VCaP (cell line): Measurements from ENCODE around the gene ZNF662.

ENCODE experiments used
- H3K27ac ChIP-seq: fragments of 450-650 bp; 2 replicates; pipeline ENCODE4 v1.5.1; 2017
- CTCF ChIP-seq: fragments of 450-650 bp; conservative IDR thresholded peaks from 2 replicates; pipeline ENCODE4 v1.5.1; 2017; ENCODE audit warnings: mild to moderate bottlenecking, moderate library complexity

ZNF662 gene

GRCh38 chr3:42906070-42906847 lies at the start of gene ZNF662:
Gene ZNF662 (plus strand): TSS chr3:42906142. CDS start chr3:42908115, 1,973 bp downstream.
- TF ChIP-seq CTCF, result no peak
- peak within 1 kb of the TSS; percentile 46; the same call in 1 of the 2 replicates for H3K27ac ChIP-seq

GRCh38 chr3:42856544-42856943 lies 49.4 kb upstream of the ZNF662 start:
- TF ChIP-seq CTCF, result no peak
- no peak overlapping the region for H3K27ac ChIP-seq

GRCh38 chr3:42864321-42864950 lies 41.5 kb upstream of the ZNF662 start:
- TF ChIP-seq CTCF, result no peak
- H3K27ac ChIP-seq, result no peak overlapping the region

GRCh38 chr3:42865256-42865655 lies 40.7 kb upstream of the ZNF662 start:
- TF ChIP-seq CTCF, result no peak
- H3K27ac ChIP-seq, result no peak overlapping the region

GRCh38 chr3:42867138-42867537 lies 38.8 kb upstream of the ZNF662 start:
- no peak for TF ChIP-seq CTCF
- no peak overlapping the region for H3K27ac ChIP-seq

- H3K27ac ChIP-seq, result no peak overlapping the region
- no peak for TF ChIP-seq CTCF
These were observed 37.1 kb upstream of the ZNF662 start for GRCh38 chr3:42868841-42869240.

- no peak overlapping the region for H3K27ac ChIP-seq
- TF ChIP-seq CTCF, result no peak
These were observed 34.2 kb upstream of the ZNF662 start for GRCh38 chr3:42871592-42872196.
